Duodenal mucosa (tissue), 2 donors: ENCODE measurements around the gene LEO1.

Source experiments
- H3K27ac ChIP-seq: one replicate; pipeline ENCODE4 v1.7.0; 2013; ENCODE audit warnings: low read depth, low read length
- H3K27me3 ChIP-seq, 2 donors: one replicate each; pipeline ENCODE4 v1.7.0; 2013; ENCODE audit warnings: low read length in 2 of 2, control low read depth in 1 of 2; ENCODE audit not compliant: insufficient read depth in 2 of 2, control insufficient read depth in 1 of 2
- H3K36me3 ChIP-seq, 2 donors: one replicate each; pipeline ENCODE4 v1.7.0; 2013; ENCODE audit warnings: low read length in 2 of 2, control low read depth in 1 of 2; ENCODE audit not compliant: insufficient read depth in 2 of 2, control insufficient read depth in 1 of 2
- H3K4me1 ChIP-seq, 2 donors: one replicate each; pipeline ENCODE4 v1.7.0; 2013; ENCODE audit warnings: low read length in 2 of 2, control low read depth in 1 of 2; ENCODE audit not compliant: insufficient read depth in 2 of 2, control insufficient read depth in 1 of 2
- H3K4me3 ChIP-seq, 2 donors: one replicate each; pipeline ENCODE4 v1.7.0; 2013; ENCODE audit warnings: low read length in 2 of 2, low read depth in 1 of 2
- H3K9ac ChIP-seq, 2 donors: one replicate each; pipeline ENCODE4 v1.7.0; 2013; ENCODE audit warnings: low read length in 2 of 2, low read depth in 1 of 2
- H3K9me3 ChIP-seq, 2 donors: one replicate each; pipeline ENCODE4 v1.7.0; 2013; ENCODE audit warnings: low read length in 2 of 2, control low read depth in 1 of 2; ENCODE audit not compliant: control insufficient read depth in 1 of 2

LEO1 gene

DNA sequence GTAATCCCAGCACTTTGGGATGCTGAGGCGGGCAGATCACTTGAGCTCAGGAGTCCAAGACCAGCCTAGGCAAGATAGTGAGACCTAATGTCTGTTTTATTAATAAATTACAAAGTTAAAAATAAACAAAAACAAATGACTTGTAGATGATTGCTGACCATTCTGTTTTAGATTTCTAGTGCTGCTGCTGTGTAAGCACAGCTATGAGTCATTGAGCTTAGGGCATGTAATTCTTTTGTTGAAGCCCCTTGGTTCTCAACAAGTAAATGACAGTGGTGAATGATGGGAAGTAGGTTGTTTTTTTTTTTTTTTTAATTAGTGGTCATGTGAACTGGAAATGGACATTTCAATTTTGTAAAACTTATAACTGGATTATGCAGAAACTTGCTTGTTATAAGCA, 63.3 kb downstream of the LEO1 start:
- Histone ChIP-seq H3K27ac (no peak overlapping the region), H3K27me3 (no peaks in the 10 kb centered on the region), H3K4me1 (peaks cover 5 to 8% of the 10 kb centered on the region in 2 donors), H3K36me3 (peaks cover 15 to 41% of the 10 kb centered on the region in 2 donors), H3K9me3 (no peaks in the 10 kb centered on the region), H3K9ac (no peak overlapping the region), H3K4me3 (no peak overlapping the region)

- peaks cover 19 to 41% of the 10 kb centered on the region in 2 donors for H3K36me3 ChIP-seq
These were observed 64.3 kb downstream of the LEO1 start for GRCh38 chr15:51907136-51907862.

DNA sequence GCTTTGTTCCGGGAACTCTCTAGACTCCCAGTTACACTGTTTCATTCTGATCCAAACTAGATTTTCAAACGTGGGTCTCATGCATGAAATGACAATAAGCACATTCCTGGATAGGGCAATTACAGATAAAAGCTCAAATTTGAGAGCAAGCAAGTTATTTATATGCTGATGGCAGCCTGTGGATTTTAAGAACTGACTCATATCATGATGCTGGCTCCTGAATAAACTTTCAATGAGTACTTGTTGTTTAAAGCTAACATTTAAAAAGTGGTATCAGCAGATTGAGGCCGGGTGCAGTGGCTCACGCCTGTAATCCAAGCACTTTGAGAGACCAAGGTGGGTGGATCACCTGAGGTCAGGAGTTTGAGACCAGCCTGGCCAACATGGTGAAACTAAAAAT, 66.6 kb downstream of the LEO1 start:
- no peaks in the 10 kb centered on the region for H3K9me3 ChIP-seq
- H3K27me3 ChIP-seq = no peaks in the 10 kb centered on the region
- no peak overlapping the region for H3K4me3 ChIP-seq
- H3K36me3 ChIP-seq = peaks cover 33 to 51% of the 10 kb centered on the region in 2 donors
- H3K4me1 ChIP-seq = peaks cover 0 to 4% of the 10 kb centered on the region in 2 donors
- no peak overlapping the region for H3K9ac ChIP-seq
- no peak overlapping the region for H3K27ac ChIP-seq

More at GRCh38 chr15:51907136-51907862, 64.3 kb downstream of the LEO1 start:
- Histone ChIP-seq H3K4me1 (peaks cover 5 to 8% of the 10 kb centered on the region in 2 donors), H3K9me3 (no peaks in the 10 kb centered on the region), H3K9ac (no peak overlapping the region), H3K27ac (peak overlapping the region; percentile 25), H3K4me3 (no peak overlapping the region), H3K27me3 (no peaks in the 10 kb centered on the region)

GRCh38 chr15:51904421-51904820, 67.2 kb downstream of the LEO1 start:
- Histone ChIP-seq H3K4me1 (peaks cover 0 to 4% of the 10 kb centered on the region in 2 donors), H3K27me3 (no peaks in the 10 kb centered on the region), H3K36me3 (peaks cover 37 to 46% of the 10 kb centered on the region in 2 donors), H3K27ac (no peak overlapping the region), H3K9me3 (no peaks in the 10 kb centered on the region), H3K4me3 (no peak overlapping the region), H3K9ac (no peak overlapping the region)

DNA sequence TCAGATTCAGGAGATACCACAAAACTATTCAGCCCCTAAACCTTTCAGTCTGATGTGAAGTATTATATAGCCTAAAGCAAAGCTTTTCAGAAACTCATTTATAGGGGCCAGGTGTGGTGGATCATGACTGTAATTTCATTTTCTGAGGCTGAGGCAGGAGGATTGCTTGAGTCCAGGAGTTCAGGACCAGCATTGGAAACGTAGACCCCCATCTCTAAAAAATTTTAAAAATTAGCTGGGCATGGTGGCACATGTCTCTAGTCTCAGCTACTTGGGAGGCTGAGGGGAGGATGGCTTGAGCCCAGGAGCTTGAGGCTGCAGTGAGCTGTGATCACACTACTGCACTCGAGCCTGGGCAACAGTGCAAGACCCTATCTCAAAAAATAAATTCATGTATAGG, 82.1 kb downstream of the LEO1 start:
- Histone ChIP-seq H3K4me3 (no peak overlapping the region), H3K27ac (no peak overlapping the region), H3K36me3 (peaks cover 12 to 30% of the 10 kb centered on the region in 2 donors)

DNA sequence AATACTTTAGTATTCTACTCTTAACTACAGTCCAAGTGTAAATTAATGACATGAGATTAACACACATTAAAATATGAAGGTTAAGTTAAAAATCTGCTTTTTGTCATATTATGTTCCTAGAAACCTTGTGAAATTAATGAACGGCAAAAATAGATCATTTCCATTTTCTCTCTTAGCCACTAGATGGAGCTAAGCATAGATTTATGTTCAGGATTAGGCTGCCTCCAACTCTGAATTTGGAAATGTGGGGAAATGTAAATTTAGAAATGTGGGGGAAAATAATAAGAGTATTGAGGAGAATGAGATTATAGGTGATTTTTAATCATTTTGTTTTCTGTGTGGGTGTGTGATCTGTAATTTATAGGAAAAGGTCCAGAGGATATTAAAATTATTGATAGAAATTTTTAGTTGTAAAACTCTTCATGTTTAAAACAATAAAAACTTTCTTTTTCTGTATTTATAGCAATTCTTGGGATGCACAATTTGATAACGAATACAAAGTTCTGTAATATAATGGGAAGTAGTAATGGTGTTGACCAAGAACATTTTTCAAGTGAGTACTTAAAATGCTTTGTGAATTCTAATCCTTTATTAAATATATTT, 82.9 kb downstream of the LEO1 start:
- Histone ChIP-seq H3K4me3 (no peak overlapping the region), H3K36me3 (peaks cover 11 to 24% of the 10 kb centered on the region in 2 donors), H3K9me3 (no peaks in the 10 kb centered on the region), H3K9ac (no peak overlapping the region), H3K27ac (no peak overlapping the region), H3K27me3 (no peaks in the 10 kb centered on the region), H3K4me1 (peaks cover 0 to 6% of the 10 kb centered on the region in 2 donors)

More for the DNA sequence above, 82.1 kb downstream of the LEO1 start:
- Histone ChIP-seq H3K27me3 (no peaks in the 10 kb centered on the region), H3K9me3 (no peaks in the 10 kb centered on the region), H3K4me1 (peaks cover 0 to 3% of the 10 kb centered on the region in 2 donors), H3K9ac (no peak overlapping the region)
